MCF 10A (cell line): ENCODE measurements around the gene RGS17. TPM values are rescaled to one million over a fixed set of nuclear protein-coding genes. Genes with fewer than 3 reads are reported as not detected.

Experiments used
- BruUV-seq: library from RNA; stranded (reverse); fragments of 400-500 nt; replicated peaks from 2 replicates; lab custom pipeline; 2021; lab: Mats Ljungman, UMichigan
- CTCF ChIA-PET: fragments of 300-600 bp; sonication (Branson Sonifier 250); formaldehyde crosslinking; extraction: SDS; loops from one replicate; lab custom pipeline; 2021; ENCODE audit warnings: antibody characterized with exemption, inconsistent platforms; lab: Yijun Ruan, JAX
- POLR2A ChIA-PET: fragments of 300-600, 350-650 bp; sonication (Branson Sonifier 250); formaldehyde crosslinking; extraction: SDS; loops from one replicate; lab custom pipeline; 2020; ENCODE audit warnings: antibody characterized with exemption, inconsistent platforms; lab: Yijun Ruan, JAX
- DNase-seq: peaks from one replicate; pipeline ENCODE4 v3.0.0-alpha.2; 2018; ENCODE audit not compliant: unreplicated experiment
- H3K27ac Mint-ChIP-seq: one replicate; pipeline ENCODE4 v1.8.0; 2022; ENCODE audit warnings: mild to moderate bottlenecking, low read depth, mixed read lengths; ENCODE audit not compliant: unreplicated experiment
- H3K27me3 Mint-ChIP-seq: one replicate; pipeline ENCODE4 v1.8.0; 2022; ENCODE audit warnings: mixed read lengths; ENCODE audit not compliant: insufficient read depth, unreplicated experiment
- H3K36me3 Mint-ChIP-seq: one replicate; pipeline ENCODE4 v1.8.0; 2022; ENCODE audit warnings: mild to moderate bottlenecking, moderate library complexity, mixed read lengths; ENCODE audit not compliant: insufficient read depth, unreplicated experiment
- H3K4me1 Mint-ChIP-seq: one replicate; pipeline ENCODE4 v1.8.0; 2022; ENCODE audit warnings: mixed read lengths; ENCODE audit not compliant: insufficient read depth, unreplicated experiment
- H3K4me3 Mint-ChIP-seq: one replicate; pipeline ENCODE4 v1.8.0; 2022; ENCODE audit warnings: mild to moderate bottlenecking, moderate library complexity, mixed read lengths; ENCODE audit not compliant: unreplicated experiment
- H3K9me3 Mint-ChIP-seq: one replicate; pipeline ENCODE4 v1.8.0; 2022; ENCODE audit warnings: mixed read lengths; ENCODE audit not compliant: unreplicated experiment
- CTCF ChIP-seq: fragments of 200-600 bp; IDR thresholded peaks from one replicate; pipeline ENCODE4 v1.8.0; 2022; ENCODE audit warnings: antibody characterized with exemption, mild to moderate bottlenecking; ENCODE audit not compliant: unreplicated experiment
- intact Hi-C: fragments of 100-400 bp; cut with micrococcal nuclease; formaldehyde crosslinking; loops from 2 replicates; pipeline ENCODE4 v1.14.1; 2022
- total RNA-seq: library from RNA; stranded (reverse); gene quantifications from 2 replicates; pipeline ENCODE4 v1.2.3, GENCODE V29; 2022

Gene RGS17
- total RNA-seq, 1 experiment from 2014 or later, result 2.5 TPM

GRCh38 chr6:153058909-153059308 lies 72.2 kb downstream of the RGS17 start:
- Mint-ChIP-seq H3K36me3 (no peaks in the 10 kb centered on the region), H3K27me3 (no peaks in the 10 kb centered on the region), H3K4me3 (no peak overlapping the region), H3K4me1 (no peaks in the 10 kb centered on the region), H3K27ac (no peak overlapping the region), H3K9me3 (no peaks in the 10 kb centered on the region)
- TF ChIP-seq CTCF, result no peak
- DNase-seq, result no peak
- ChIA-PET POLR2A (no interaction called here), CTCF (no interaction called here)
- intact Hi-C loops, result loop anchor here (1.0 kb wide), 1 partner anchor 49 kb away; no protein-coding TSS in a partner anchor
- no TSS peak for BruUV-seq

- no peak for TF ChIP-seq CTCF
- Mint-ChIP-seq H3K36me3 (no peaks in the 10 kb centered on the region), H3K4me1 (no peaks in the 10 kb centered on the region), H3K27me3 (no peaks in the 10 kb centered on the region), H3K27ac (no peak overlapping the region), H3K4me3 (no peak overlapping the region), H3K9me3 (no peaks in the 10 kb centered on the region)
- no peak for DNase-seq
- intact Hi-C loops, result no loop called here
- CTCF ChIA-PET, result interaction anchor here (1.3 kb wide), 1 partner anchor 33 kb away, joined by 5 read pairs; no protein-coding TSS in a partner anchor
- no TSS peak for BruUV-seq
- POLR2A ChIA-PET, result no interaction called here
Observed at GRCh38 chr6:153058291-153058690, 72.8 kb downstream of the RGS17 start.

- Mint-ChIP-seq H3K27me3 (no peaks in the 10 kb centered on the region), H3K36me3 (no peaks in the 10 kb centered on the region)
Observed at GRCh38 chr6:153056308-153056707, 74.8 kb downstream of the RGS17 start.

GRCh38 chr6:153051801-153052200 lies 79.3 kb downstream of the RGS17 start:
- no peaks in the 10 kb centered on the region for H3K27me3 Mint-ChIP-seq
- no peaks in the 10 kb centered on the region for H3K4me1 Mint-ChIP-seq
- H3K4me3 Mint-ChIP-seq, result no peak overlapping the region
- no peak for DNase-seq
- CTCF ChIA-PET, result interaction anchor here (1.0 kb wide), 1 partner anchor 98 kb away, joined by 3 read pairs; no protein-coding TSS in a partner anchor
- H3K36me3 Mint-ChIP-seq, result no peaks in the 10 kb centered on the region
- POLR2A ChIA-PET, result no interaction called here
- BruUV-seq, result no TSS peak
- no peak overlapping the region for H3K27ac Mint-ChIP-seq
- no peak for TF ChIP-seq CTCF
- H3K9me3 Mint-ChIP-seq, result peaks cover 11% of the 10 kb centered on the region
- intact Hi-C loops, result no loop called here

More at GRCh38 chr6:153056308-153056707, 74.8 kb downstream of the RGS17 start:
- Mint-ChIP-seq H3K4me3 (no peak overlapping the region), H3K9me3 (no peaks in the 10 kb centered on the region), H3K4me1 (no peaks in the 10 kb centered on the region), H3K27ac (no peak overlapping the region)
- intact Hi-C loops, result no loop called here
- DNase-seq, result no peak
- CTCF ChIA-PET, result no interaction called here
- POLR2A ChIA-PET, result no interaction called here
- BruUV-seq, result no TSS peak
- TF ChIP-seq CTCF, result no peak
